Kidney (tissue), 14 donors: ENCODE measurements around the gene DNM3. TPM values are rescaled to one million over a fixed set of nuclear protein-coding genes. Genes with fewer than 3 reads are reported as not detected.

Experiments
- DNase-seq, 5 donors: peaks; one replicate each; pipeline ENCODE4 v3.0.0-alpha.2; 2013 to 2020
- FAIRE-seq: peaks from 2 replicates; lab custom pipeline; 2012; peaks lifted over from hg19 to GRCh38; lab: Jason Lieb, UNC
- H3K27ac ChIP-seq, 2 donors: one replicate each; pipeline ENCODE4 v1.7.0; 2013; ENCODE audit warnings: low read depth in 2 of 2, low read length in 2 of 2, inconsistent platforms in 1 of 2
- H3K27me3 ChIP-seq: one replicate; pipeline ENCODE4 v1.7.1; 2013; ENCODE audit warnings: low read length, inconsistent platforms; ENCODE audit not compliant: control insufficient read depth, insufficient read depth
- H3K36me3 ChIP-seq, 3 donors: one replicate each; pipeline versions ENCODE4 v1.7.0 to v1.7.1; 2013; ENCODE audit warnings: low read length in 3 of 3, control low read depth in 1 of 3, inconsistent platforms in 1 of 3; ENCODE audit not compliant: insufficient read depth in 3 of 3, control insufficient read depth in 2 of 3
- H3K4me1 ChIP-seq, 3 donors: one replicate each; pipeline versions ENCODE4 v1.7.0 to v1.7.1; 2013; ENCODE audit warnings: low read length in 3 of 3, inconsistent platforms in 1 of 3, low read depth in 1 of 3; ENCODE audit not compliant: control insufficient read depth in 2 of 3, insufficient read depth in 2 of 3
- H3K4me3 ChIP-seq, 3 donors: one replicate each; pipeline versions ENCODE4 v1.7.0 to v1.8.1; 2013; ENCODE audit warnings: low read length in 3 of 3, control low read depth in 1 of 3, inconsistent platforms in 1 of 3
- H3K9ac ChIP-seq, 3 donors: one replicate each; pipeline versions ENCODE4 v1.7.0 to v1.7.1; 2013; ENCODE audit warnings: low read length in 3 of 3, control low read depth in 1 of 3, inconsistent platforms in 1 of 3
- H3K9me3 ChIP-seq, 3 donors: one replicate each; pipeline versions ENCODE4 v1.7.0 to v1.7.1; 2013; ENCODE audit warnings: low read length in 3 of 3, control low read depth in 1 of 3, inconsistent platforms in 1 of 3; ENCODE audit not compliant: control insufficient read depth in 2 of 3, insufficient read depth in 1 of 3
- CTCF ChIP-seq: IDR thresholded peaks from 3 replicates; pipeline ENCODE4 v1.5.1; 2012; ENCODE audit warnings: mild to moderate bottlenecking, moderate library complexity, borderline replicate concordance; ENCODE audit not compliant: insufficient read depth; ENCODE audit errors: extremely low read depth
- intact Hi-C: fragments of 100-400 bp; cut with DNase I; formaldehyde crosslinking; loops from one replicate; pipeline ENCODE4 v1.11.1; 2022
- polyA plus RNA-seq: library from polyadenylated mRNA; stranded (reverse); fragments of 350-450 nt; fragmentation: Illumina TruSeq; extraction: RNeasy Lipid Tissue Mini Kit (QIAGEN cat#74804); gene quantifications from one replicate; pipeline ENCODE4 v1.2.3, GENCODE V29; 2014; ENCODE audit warnings: low read depth, low replicate concordance; ENCODE audit not compliant: insufficient read depth
- total RNA-seq: library from RNA; stranded (reverse); fragmentation: NEBNext Ultra II Directional; extraction: Animal tissue kit (Norgen Biotek cat#: 25700); gene quantifications from one replicate; pipeline ENCODE4 v1.2.1, GENCODE V29; 2021
- donor health status: control.
- donor health status: control.
- donor health status: control.
- donor health status: control.
- donor health status: control.
- donor health status: DM: yes; HTN: yes; CAD: no.
- donor health status: Normal renal cell carcinoma (clear cell type).

The DNM3 gene
- total and polyA plus RNA-seq, 2 donors from 2014 or later: 5.9 to 19.1 TPM

GRCh38 chr1:171890131-171890530, 48.8 kb downstream of the DNM3 start:
- H3K27me3 ChIP-seq: no peaks in the 10 kb centered on the region
- no peak for DNase-seq
- no peak overlapping the region for H3K4me3 ChIP-seq
- TF ChIP-seq CTCF: no peak
- H3K9ac ChIP-seq: no peak overlapping the region
- H3K27ac ChIP-seq: no peak overlapping the region
- H3K9me3 ChIP-seq: peaks cover 0 to 4% (median 0%) of the 10 kb centered on the region in 3 donors
- FAIRE-seq: no peak
- intact Hi-C loops: no loop called here
- H3K4me1 ChIP-seq: no peaks in the 10 kb centered on the region
- H3K36me3 ChIP-seq: no peaks in the 10 kb centered on the region

GRCh38 chr1:171896936-171897703, 55.8 kb downstream of the DNM3 start:
- no peak for TF ChIP-seq CTCF
- Histone ChIP-seq H3K36me3 (no peaks in the 10 kb centered on the region), H3K9ac (no peak overlapping the region), H3K9me3 (peaks cover 0 to 4% (median 0%) of the 10 kb centered on the region in 3 donors), H3K27me3 (no peaks in the 10 kb centered on the region), H3K27ac (no peak overlapping the region), H3K4me1 (no peaks in the 10 kb centered on the region), H3K4me3 (no peak overlapping the region)
- DNase-seq (no peak), FAIRE-seq (peak; percentile 17)
- intact Hi-C loops: no loop called here

- DNase-seq (peak in 2 of 5 donors; percentile 13 to 29), FAIRE-seq (no peak)
- Histone ChIP-seq H3K27ac (no peak overlapping the region), H3K27me3 (no peaks in the 10 kb centered on the region), H3K9ac (no peak overlapping the region), H3K9me3 (no peaks in the 10 kb centered on the region), H3K4me1 (no peaks in the 10 kb centered on the region), H3K36me3 (no peaks in the 10 kb centered on the region), H3K4me3 (peak overlapping the region in 1 of 3 donors; percentile 28)
- TF ChIP-seq CTCF: no peak
- intact Hi-C loops: no loop called here
These were observed 57.6 kb downstream of the DNM3 start for GRCh38 chr1:171898941-171899340.
